ENCODE results near the gene PARD3B.

Gene PARD3B

DNA sequence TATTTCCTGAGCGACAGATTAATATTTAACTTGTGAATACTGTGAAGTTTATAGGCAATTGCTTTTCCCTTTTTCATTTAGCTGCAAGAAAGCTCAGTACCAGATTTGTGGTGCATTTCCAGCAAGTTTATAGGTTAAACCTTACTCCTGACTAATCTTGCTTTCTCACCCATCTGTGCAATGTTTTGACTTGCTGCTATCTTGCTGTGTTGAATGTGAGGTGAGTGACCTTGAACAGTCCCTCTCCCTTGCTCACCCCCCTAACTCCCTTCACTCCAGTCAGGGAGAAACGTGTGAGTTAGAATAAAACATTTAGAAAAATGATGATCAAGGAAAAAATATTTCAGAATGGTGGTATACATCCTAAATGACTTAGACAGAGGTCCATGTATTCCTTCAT is 39.8 kb upstream of the PARD3B start:
- DNase-seq (ENCODE audit: low read depth), result no peak
- no peak overlapping the region for H3K4me3 ChIP-seq (replicated peaks; ENCODE audit: low read depth, low read length)
- no peak for TF ChIP-seq CTCF (IDR thresholded peaks at IDR 0.05; ENCODE audit: low read length, missing control alignments)

- DNase-seq (ENCODE audit: low read depth), result peak; percentile 55
- no peak for TF ChIP-seq CTCF (IDR thresholded peaks at IDR 0.05; ENCODE audit: low read length, missing control alignments)
- H3K4me3 ChIP-seq (replicated peaks; ENCODE audit: low read depth, low read length), result no peak overlapping the region
These were observed 39.3 kb upstream of the PARD3B start for GRCh38 chr2:204505946-204506345.

DNA sequence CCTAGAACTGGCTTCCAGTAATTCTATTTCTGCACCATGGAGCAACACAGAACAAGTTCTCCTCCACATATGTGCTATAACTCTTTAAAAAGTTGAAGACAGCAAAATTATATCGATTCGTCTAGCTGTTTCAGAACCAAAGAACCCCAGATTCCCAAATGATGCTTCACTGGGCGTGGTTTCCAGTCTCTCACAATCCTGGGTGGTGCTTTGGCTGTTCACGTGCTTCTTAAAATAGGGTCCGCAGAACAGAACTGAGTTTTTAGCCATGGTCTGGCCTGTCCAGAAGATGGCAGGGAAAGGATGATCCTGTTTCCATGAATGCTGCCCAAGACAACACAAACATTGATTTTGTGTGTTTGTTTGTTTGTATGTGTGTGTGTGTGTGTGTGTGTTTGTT is 37.6 kb upstream of the PARD3B start:
- H3K4me3 ChIP-seq (replicated peaks; ENCODE audit: low read depth, low read length), result no peak overlapping the region
- DNase-seq (ENCODE audit: low read depth), result no peak
- TF ChIP-seq CTCF (IDR thresholded peaks at IDR 0.05; ENCODE audit: low read length, missing control alignments), result no peak

DNA sequence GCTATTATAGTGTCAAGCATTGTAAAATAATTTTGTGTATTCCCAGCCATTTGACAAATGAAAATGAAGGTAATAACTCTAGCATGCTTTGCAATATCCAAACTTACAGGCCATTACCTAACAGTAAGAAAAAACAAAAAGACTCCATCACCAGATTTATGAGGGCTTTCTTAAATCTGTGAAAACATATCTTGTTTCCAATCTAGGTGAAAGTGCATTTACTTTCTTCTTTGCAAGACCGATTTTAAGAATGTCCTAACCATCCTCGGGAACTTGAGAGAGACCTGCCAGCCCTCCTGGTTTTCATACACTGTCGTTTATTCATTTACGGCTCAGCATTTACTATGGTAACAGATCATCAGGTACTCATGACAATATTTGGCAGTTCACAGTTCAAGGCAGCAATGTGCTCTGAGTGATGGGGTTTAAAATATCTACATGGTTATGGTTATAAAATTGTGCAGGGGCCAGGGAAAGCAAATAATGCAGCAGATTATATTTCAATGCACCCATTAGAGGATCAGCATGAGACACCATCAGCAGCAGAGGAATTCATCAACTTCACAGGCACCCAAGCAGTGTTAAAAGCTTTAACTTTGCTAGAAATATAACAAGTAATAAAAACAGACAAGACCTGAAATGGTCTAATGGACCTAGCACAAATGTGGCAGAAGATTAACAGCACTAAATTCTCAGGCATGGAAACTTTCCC is 34.4 kb upstream of the PARD3B start:
- TF ChIP-seq CTCF (IDR thresholded peaks at IDR 0.05; ENCODE audit: low read length, missing control alignments), result no peak
- no peak for DNase-seq (ENCODE audit: low read depth)
- H3K4me3 ChIP-seq (replicated peaks; ENCODE audit: low read depth, low read length), result no peak overlapping the region

GRCh38 chr2:204514439-204514838 is 30.8 kb upstream of the PARD3B start:
- no peak for TF ChIP-seq CTCF (IDR thresholded peaks at IDR 0.05; ENCODE audit: low read length, missing control alignments)
- H3K4me3 ChIP-seq (replicated peaks; ENCODE audit: low read depth, low read length), result no peak overlapping the region
- DNase-seq (ENCODE audit: low read depth), result no peak

GRCh38 chr2:204515416-204515815 is 29.9 kb upstream of the PARD3B start:
- H3K4me3 ChIP-seq (replicated peaks; ENCODE audit: low read depth, low read length), result no peak overlapping the region
- no peak for TF ChIP-seq CTCF (IDR thresholded peaks at IDR 0.05; ENCODE audit: low read length, missing control alignments)
- no peak for DNase-seq (ENCODE audit: low read depth)

DNA sequence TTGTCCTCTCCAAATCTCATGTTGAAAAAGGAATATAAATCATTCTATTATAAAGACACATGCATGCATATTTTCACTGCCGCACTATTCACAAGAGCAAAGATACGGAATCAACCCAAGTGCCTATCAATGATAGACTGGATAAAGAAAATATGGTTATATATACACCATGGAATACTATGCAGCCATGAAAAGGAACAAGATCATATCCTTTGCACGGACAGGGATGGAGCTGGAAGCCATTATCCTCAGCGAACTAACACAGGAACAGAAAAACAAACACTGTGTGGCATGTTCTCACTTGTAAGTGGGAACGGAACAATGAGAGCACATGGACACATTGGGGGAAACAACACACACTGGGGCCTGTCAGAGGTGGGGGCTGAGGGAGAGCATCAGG is 28.1 kb upstream of the PARD3B start:
- no peak for DNase-seq (ENCODE audit: low read depth)
- TF ChIP-seq CTCF (IDR thresholded peaks at IDR 0.05; ENCODE audit: low read length, missing control alignments), result no peak
- H3K4me3 ChIP-seq (replicated peaks; ENCODE audit: low read depth, low read length), result no peak overlapping the region

All from fibroblast of pulmonary artery (primary cell).